Heart left ventricle (tissue), 13 donors: ENCODE measurements around the gene CC2D2A.

Experiments used
- POLR2A ChIP-seq, 2 donors: fragments of 450-650 bp; IDR thresholded peaks; one replicate each; pipeline ENCODE4 v1.6.1; 2017; ENCODE audit warnings: antibody characterized with exemption in 2 of 2, mild to moderate bottlenecking in 2 of 2, moderate library complexity in 2 of 2
- TF ChIP-seq, protein P1 (sequence below), 12 donors: fragments of 200-600 bp; sonication (generic) in 4 of 12; IDR thresholded peaks; one replicate each; pipeline versions ENCODE4 v1.5.0 to v1.8.0; 2018 to 2022; ENCODE audit warnings: antibody characterized with exemption in 12 of 12, mild to moderate bottlenecking in 5 of 12
- donor health status: ischemic (EF 13 %, LVEDD 7.1; RV severe dilation, severe dysfunction).
- donor health status: DM: no; HTN: yes; CAD: no.
- donor health status: DM: no; HTN: no; CAD: no.
- donor health status: ischemic (EF 25% LVEDD 6.9; RV normal size, moderate dysfunction).
- donor health status: ischemic (EF 25% LVEDD 5.7; RV mildly dilated, moderate dysfunction).
- donor health status: ischemic (EF 35%, LVEDD 5.7; RV mildly dilated, moderate dysfunction).
- donor health status: nonischemic (EF 11% LVEDD 7.7; RV severe dilation, severe dysfunction).
- donor health status: DM: yes; HTN: yes; CAD: no.
- donor health status: PGD.
- donor health status: ischemic (EF 29% LVEDD 5.4; RV normal size, mild dysfunction).
- donor health status: nonischemic (EF 23%, LVEDD 6.1; RV moderate dilation, normal function).

- TF ChIP-seq, protein P1, sequence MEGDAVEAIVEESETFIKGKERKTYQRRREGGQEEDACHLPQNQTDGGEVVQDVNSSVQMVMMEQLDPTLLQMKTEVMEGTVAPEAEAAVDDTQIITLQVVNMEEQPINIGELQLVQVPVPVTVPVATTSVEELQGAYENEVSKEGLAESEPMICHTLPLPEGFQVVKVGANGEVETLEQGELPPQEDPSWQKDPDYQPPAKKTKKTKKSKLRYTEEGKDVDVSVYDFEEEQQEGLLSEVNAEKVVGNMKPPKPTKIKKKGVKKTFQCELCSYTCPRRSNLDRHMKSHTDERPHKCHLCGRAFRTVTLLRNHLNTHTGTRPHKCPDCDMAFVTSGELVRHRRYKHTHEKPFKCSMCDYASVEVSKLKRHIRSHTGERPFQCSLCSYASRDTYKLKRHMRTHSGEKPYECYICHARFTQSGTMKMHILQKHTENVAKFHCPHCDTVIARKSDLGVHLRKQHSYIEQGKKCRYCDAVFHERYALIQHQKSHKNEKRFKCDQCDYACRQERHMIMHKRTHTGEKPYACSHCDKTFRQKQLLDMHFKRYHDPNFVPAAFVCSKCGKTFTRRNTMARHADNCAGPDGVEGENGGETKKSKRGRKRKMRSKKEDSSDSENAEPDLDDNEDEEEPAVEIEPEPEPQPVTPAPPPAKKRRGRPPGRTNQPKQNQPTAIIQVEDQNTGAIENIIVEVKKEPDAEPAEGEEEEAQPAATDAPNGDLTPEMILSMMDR (IDR thresholded peaks at IDR 0.05) = no peak
- TF ChIP-seq POLR2A (IDR thresholded peaks at IDR 0.05) = no peak
Measured at GRCh38 chr4:15541941-15542340, 72.3 kb downstream of the CC2D2A start.
